HG02885 (cell line): ENCODE results near the gene BTAF1.

Source experiments
- ATAC-seq: cut with Tn5 transposase; IDR thresholded peaks from one replicate; pipeline ENCODE4 v1.9.1; 2021; ENCODE audit warnings: mild to moderate bottlenecking; ENCODE audit not compliant: unreplicated experiment, poor library complexity

Gene BTAF1

GRCh38 chr10:92038949-92039348 lies 115.4 kb downstream of the BTAF1 start:
- no peak for ATAC-seq

GRCh38 chr10:92042541-92042940 lies 119.0 kb downstream of the BTAF1 start:
- no peak for ATAC-seq

GRCh38 chr10:92045641-92046106 lies 122.1 kb downstream of the BTAF1 start:
- no peak for ATAC-seq

- no peak for ATAC-seq
Observed at GRCh38 chr10:92047215-92047614, 123.6 kb downstream of the BTAF1 start.

- no peak for ATAC-seq
Observed at GRCh38 chr10:92052088-92052487, 128.5 kb downstream of the BTAF1 start.

GRCh38 chr10:92052741-92053140 lies 129.2 kb downstream of the BTAF1 start:
- no peak for ATAC-seq

GRCh38 chr10:92054807-92055206 lies 131.2 kb downstream of the BTAF1 start:
- ATAC-seq: no peak

- no peak for ATAC-seq
Observed at GRCh38 chr10:92062273-92062672, 138.7 kb downstream of the BTAF1 start.

- no peak for ATAC-seq
Observed at GRCh38 chr10:92064506-92064905, 140.9 kb downstream of the BTAF1 start.

GRCh38 chr10:92066386-92066785 lies 142.8 kb downstream of the BTAF1 start:
- no peak for ATAC-seq

- no peak for ATAC-seq
Observed at GRCh38 chr10:92068900-92069299, 145.3 kb downstream of the BTAF1 start.

- ATAC-seq: no peak
Observed at GRCh38 chr10:92074126-92074887, 150.7 kb downstream of the BTAF1 start.

GRCh38 chr10:92075829-92076228 lies 152.3 kb downstream of the BTAF1 start:
- no peak for ATAC-seq

- ATAC-seq: no peak
Observed at GRCh38 chr10:92076722-92077121, 153.2 kb downstream of the BTAF1 start.

- no peak for ATAC-seq
Observed at GRCh38 chr10:92079003-92079402, 155.4 kb downstream of the BTAF1 start.
